Nephron (organoid): Measurements from ENCODE around the gene RPL27A.

Experiments used
- H3K27ac Mint-ChIP-seq, 3 experiments: 2 replicates each; pipeline ENCODE4 v1.8.0; 2020; ENCODE audit warnings: mixed read lengths in 3 of 3, mild to moderate bottlenecking in 2 of 3, moderate library complexity in 1 of 3
- H3K27me3 Mint-ChIP-seq: 2 replicates; pipeline ENCODE4 v1.8.0; 2021; ENCODE audit warnings: low read depth, mild to moderate bottlenecking, moderate library complexity, mixed read lengths
- H3K36me3 Mint-ChIP-seq: 2 replicates; pipeline ENCODE4 v1.8.0; 2020; ENCODE audit warnings: low read depth, mixed read lengths
- H3K4me1 Mint-ChIP-seq: 2 replicates; pipeline ENCODE4 v1.8.0; 2020; ENCODE audit warnings: mixed read lengths
- H3K4me3 Mint-ChIP-seq, 3 experiments: 2 replicates each; pipeline ENCODE4 v1.8.0; 2020; ENCODE audit warnings: mild to moderate bottlenecking in 3 of 3, mixed read lengths in 3 of 3, moderate library complexity in 2 of 3
- H3K9me3 Mint-ChIP-seq: 2 replicates; pipeline ENCODE4 v1.8.0; 2020; ENCODE audit warnings: mixed read lengths
- TF ChIP-seq, protein P1 (sequence below), 3 experiments: fragments of 200-600 bp; sonication (generic); IDR thresholded peaks; one replicate each; pipeline ENCODE4 v1.5.0; 2021; ENCODE audit warnings: antibody characterized with exemption in 3 of 3; ENCODE audit not compliant: unreplicated experiment in 3 of 3

The RPL27A gene

DNA sequence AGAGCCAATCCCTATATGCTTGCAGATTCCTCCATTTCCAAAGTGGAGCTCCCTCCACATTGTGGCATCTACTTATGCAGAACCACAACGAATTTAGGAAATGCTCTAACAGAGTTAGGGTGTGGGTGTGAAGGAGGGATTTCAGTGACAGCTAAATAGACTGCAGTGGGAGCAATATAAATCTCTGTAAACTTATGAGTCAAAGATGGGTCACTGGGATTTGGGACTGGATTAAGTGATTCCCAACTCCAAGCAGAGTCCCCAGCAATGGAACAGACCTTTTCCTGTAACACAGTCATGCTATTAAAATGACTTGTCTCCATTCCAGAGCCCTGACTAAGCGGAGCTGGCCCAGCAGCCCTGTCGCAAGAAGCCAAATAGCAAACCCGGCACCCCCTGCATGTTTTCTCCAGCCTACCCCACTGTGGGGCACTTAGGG, 36.6 kb downstream of the RPL27A start:
- H3K9me3 Mint-ChIP-seq: no peaks in the 10 kb centered on the region
- H3K27ac Mint-ChIP-seq: peak overlapping the region in 2 of 3 experiments; percentile 97
- peaks cover 34% of the 10 kb centered on the region for H3K36me3 Mint-ChIP-seq
- no peak overlapping the region for H3K4me3 Mint-ChIP-seq
- TF ChIP-seq, protein P1, sequence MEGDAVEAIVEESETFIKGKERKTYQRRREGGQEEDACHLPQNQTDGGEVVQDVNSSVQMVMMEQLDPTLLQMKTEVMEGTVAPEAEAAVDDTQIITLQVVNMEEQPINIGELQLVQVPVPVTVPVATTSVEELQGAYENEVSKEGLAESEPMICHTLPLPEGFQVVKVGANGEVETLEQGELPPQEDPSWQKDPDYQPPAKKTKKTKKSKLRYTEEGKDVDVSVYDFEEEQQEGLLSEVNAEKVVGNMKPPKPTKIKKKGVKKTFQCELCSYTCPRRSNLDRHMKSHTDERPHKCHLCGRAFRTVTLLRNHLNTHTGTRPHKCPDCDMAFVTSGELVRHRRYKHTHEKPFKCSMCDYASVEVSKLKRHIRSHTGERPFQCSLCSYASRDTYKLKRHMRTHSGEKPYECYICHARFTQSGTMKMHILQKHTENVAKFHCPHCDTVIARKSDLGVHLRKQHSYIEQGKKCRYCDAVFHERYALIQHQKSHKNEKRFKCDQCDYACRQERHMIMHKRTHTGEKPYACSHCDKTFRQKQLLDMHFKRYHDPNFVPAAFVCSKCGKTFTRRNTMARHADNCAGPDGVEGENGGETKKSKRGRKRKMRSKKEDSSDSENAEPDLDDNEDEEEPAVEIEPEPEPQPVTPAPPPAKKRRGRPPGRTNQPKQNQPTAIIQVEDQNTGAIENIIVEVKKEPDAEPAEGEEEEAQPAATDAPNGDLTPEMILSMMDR (IDR thresholded peaks at IDR 0.05; ENCODE audit: unreplicated experiment in 3 of 3): no peak
- peaks cover 96% of the 10 kb centered on the region for H3K4me1 Mint-ChIP-seq
- H3K27me3 Mint-ChIP-seq: no peaks in the 10 kb centered on the region

DNA sequence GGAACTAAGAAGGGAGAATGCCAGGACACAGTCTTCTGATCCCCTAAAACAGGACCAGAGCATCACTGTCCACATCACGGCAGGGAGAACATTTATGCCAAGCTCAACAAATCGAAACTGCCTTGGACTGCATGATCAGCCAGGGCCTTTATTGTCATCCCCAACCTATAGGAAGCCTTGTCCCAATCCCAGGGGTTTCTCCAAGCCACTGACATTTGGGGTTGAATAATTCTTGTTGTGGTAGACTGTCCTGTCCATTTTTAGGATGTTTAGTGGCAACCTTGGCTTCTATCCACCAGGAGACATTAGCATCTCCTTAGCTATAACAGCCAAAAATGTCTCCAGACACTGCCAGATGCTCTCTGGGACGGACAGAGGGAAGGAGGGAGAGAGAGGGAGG, 37.1 kb downstream of the RPL27A start:
- Mint-ChIP-seq H3K4me1 (peaks cover 96% of the 10 kb centered on the region), H3K27ac (peak overlapping the region; percentile 88 to 97 (median 97)), H3K4me3 (no peak overlapping the region), H3K36me3 (peaks cover 33% of the 10 kb centered on the region), H3K27me3 (no peaks in the 10 kb centered on the region), H3K9me3 (no peaks in the 10 kb centered on the region)
- TF ChIP-seq, protein P1 (IDR thresholded peaks at IDR 0.05; ENCODE audit: unreplicated experiment in 3 of 3): no peak

DNA sequence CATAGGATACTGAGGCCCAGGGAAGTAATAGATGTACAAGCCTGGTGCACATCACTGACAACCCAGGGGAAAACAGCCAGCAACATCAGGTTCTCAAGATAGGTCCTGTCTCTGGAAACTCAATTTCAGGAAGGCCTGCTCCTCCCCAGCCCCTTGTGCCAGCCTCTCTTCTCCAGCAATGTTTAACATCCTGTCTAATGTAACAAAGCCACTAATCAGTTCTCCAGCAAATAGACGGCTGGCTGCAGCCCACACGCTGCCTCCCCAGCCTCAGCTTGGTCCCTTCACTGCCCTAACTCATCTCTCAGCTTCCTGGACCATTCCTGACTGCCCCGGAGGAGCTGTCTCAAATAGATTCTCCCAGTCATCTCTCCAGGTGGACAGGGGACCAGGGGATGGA, 37.8 kb downstream of the RPL27A start:
- H3K27me3 Mint-ChIP-seq: no peaks in the 10 kb centered on the region
- H3K4me3 Mint-ChIP-seq: peak overlapping the region in 1 of 3 experiments; percentile 41
- H3K36me3 Mint-ChIP-seq: peaks cover 32% of the 10 kb centered on the region
- H3K27ac Mint-ChIP-seq: peak overlapping the region; percentile 88 to 97 (median 97)
- TF ChIP-seq, protein P1 (IDR thresholded peaks at IDR 0.05; ENCODE audit: unreplicated experiment in 3 of 3): no peak
- H3K9me3 Mint-ChIP-seq: no peaks in the 10 kb centered on the region
- peaks cover 93% of the 10 kb centered on the region for H3K4me1 Mint-ChIP-seq

DNA sequence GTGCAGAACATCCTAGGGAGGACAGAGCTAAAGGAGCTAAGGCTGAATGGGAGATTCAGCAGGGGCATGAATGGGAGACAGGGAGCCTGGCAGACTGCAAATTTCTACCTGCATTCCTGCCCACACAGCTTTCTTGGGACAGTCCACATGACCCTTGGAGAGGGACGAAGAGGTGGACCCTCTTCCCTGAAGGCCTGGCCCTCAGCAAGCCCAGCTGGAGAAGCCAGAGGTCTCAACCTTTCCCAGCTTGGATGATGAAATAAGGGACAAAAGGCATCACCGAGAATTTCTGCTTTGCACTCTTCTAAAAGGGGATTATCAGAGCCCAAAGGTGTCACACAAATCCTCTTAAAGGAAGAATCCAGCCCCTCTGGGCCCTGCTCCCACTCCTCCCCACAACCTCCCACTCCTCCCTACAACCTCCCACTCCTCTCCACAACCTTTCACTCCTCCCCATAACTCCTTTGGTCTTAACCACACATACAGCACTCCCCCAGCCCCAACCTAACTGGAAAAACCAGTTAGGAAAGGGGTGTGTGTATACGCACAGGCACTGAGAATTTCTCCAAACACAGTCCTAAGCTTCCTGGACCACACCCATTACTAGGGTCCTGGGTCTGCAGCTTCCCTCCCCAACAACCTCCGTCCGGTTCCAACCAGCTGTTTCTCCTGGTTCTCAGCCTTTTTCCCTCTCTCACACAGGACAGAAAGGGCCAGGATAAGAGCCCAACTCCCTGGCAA, 38.4 kb downstream of the RPL27A start:
- peak overlapping the region; percentile 88 to 97 (median 97) for H3K27ac Mint-ChIP-seq
- peaks cover 88% of the 10 kb centered on the region for H3K4me1 Mint-ChIP-seq
- H3K27me3 Mint-ChIP-seq: no peaks in the 10 kb centered on the region
- TF ChIP-seq, protein P1 (IDR thresholded peaks at IDR 0.05; ENCODE audit: unreplicated experiment in 3 of 3): no peak
- peaks cover 32% of the 10 kb centered on the region for H3K36me3 Mint-ChIP-seq
- peak overlapping the region in 2 of 3 experiments; percentile 24 to 39 for H3K4me3 Mint-ChIP-seq
- H3K9me3 Mint-ChIP-seq: no peaks in the 10 kb centered on the region

DNA sequence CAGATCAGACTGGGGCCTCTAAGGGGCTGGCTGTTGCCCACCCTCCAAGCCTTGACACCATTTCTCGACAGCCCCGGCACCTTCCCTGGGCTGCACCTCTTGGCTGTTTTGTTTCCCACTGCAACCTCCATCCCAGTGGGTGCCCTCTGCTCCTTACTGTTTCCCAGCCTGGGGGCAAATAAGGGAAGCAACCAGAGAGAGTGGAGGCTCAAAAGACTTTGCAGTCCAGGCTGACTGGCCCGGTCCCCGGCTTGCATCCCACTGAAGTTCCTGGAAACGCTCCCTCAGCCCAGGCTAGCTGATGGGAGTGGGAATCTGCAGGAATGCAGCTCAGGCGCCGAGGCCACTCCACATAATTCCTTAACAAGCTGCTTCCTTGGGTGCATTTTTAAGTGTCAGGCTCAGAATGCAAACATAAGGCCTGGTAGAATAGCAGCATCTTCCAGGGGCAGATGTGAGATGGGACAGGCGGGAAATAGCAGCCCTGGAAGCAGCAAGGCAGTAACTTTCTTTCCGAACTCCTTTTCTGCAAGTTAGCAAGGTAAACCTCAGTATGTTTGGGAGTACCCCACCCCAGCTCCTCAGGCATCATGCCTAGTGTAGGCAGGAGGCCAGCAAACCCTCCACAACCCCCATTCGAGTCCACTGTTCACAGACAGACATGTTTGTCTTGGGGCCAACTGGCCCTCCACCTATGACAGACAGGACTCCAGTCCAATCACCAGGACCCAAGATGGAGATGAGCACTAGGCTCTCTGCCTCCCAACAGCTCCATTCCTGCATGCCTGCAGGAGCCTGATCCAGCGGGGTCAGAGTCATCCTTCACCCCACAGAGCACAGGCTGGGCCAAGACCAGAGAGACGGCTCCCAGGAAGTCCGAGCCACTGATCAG, 39.3 kb downstream of the RPL27A start:
- Mint-ChIP-seq H3K27ac (peak overlapping the region; percentile 88 to 97 (median 97)), H3K9me3 (no peaks in the 10 kb centered on the region), H3K27me3 (no peaks in the 10 kb centered on the region), H3K4me3 (peak overlapping the region in 1 of 3 experiments; percentile 39), H3K36me3 (peaks cover 24% of the 10 kb centered on the region), H3K4me1 (peaks cover 91% of the 10 kb centered on the region)
- TF ChIP-seq, protein P1 (IDR thresholded peaks at IDR 0.05; ENCODE audit: unreplicated experiment in 3 of 3): no peak
